CD4-positive, alpha-beta T cell treated with Interleukin-17A for 1 hour (primary cell): ENCODE results near the gene DIPK2A.

Source experiments
- DNase-seq: peaks from one replicate; pipeline ENCODE4 v3.0.0-alpha.2; 2020

The DIPK2A gene, protein sequence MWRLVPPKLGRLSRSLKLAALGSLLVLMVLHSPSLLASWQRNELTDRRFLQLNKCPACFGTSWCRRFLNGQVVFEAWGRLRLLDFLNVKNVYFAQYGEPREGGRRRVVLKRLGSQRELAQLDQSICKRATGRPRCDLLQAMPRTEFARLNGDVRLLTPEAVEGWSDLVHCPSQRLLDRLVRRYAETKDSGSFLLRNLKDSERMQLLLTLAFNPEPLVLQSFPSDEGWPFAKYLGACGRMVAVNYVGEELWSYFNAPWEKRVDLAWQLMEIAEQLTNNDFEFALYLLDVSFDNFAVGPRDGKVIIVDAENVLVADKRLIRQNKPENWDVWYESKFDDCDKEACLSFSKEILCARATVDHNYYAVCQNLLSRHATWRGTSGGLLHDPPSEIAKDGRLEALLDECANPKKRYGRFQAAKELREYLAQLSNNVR

DNA sequence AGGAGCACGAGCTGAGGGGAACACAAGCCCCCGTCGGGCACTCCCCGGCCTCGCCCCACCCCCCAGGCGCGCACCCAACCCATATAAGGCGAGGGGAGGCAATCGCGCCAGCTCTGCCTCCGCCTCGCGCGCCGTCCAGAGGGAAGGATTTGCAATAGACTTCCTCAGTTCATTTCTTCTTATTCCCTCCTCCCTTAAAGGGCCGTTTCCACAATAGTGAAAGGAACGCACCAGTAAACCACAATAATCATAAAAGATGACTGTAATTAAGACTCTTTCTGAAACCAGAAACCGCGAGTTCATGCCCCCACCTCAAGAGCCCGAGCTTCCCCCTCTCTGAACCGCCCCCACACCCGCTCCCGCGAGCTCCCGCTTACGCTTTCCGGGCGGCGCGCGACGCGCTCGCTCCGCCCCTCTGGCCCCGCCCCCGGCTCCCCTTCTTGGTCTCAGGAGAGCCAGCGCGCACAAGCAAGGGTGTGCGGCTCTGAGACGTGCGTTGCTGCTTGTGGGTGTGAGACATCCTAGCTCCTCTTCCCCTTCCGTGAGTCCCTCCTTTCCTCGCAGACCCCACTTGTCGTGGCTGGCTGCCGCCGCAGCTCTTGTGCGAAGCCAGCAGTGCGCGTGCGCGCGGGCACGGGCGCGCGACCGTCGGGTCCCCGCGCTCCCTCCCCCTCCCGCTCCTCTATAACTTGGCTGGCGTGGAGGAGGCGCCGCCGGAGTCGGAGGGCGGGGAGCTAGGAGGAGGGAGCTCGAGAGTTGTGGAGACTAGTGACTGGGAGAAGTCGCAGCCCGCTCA is at the start of gene DIPK2A:
TSS of gene DIPK2A (plus strand) at position 465 of the 796 bp plus-strand sequence. CDS start 510 bp downstream, outside the sequence.
- peak; percentile 93 for DNase-seq

- no peak for DNase-seq
Measured at GRCh38 chr3:143924522-143925285, 46.9 kb upstream of the DIPK2A start.

DNA sequence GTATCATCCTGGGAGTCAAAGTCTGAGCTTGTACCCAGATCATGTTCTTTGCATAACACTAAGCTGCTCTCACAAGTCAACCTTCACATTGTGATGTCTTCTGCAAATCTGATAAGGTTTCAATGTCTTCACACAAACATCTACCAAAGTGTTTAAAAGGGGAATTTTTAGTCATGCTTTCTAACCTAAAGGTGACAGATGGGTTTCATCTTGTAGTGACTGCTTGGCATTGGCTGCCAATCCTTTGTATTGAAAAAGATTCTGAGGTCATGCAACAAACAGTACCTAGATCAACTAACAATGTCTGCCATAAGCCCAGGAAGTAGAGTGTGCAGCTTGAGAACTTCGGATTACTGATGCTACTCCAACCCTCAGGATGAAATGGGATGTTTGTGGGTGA is 43.6 kb upstream of the DIPK2A start:
- DNase-seq, result no peak

GRCh38 chr3:143928541-143929255 is 42.9 kb upstream of the DIPK2A start:
- DNase-seq, result no peak

GRCh38 chr3:143934791-143935190 is 36.8 kb upstream of the DIPK2A start:
- DNase-seq, result no peak

GRCh38 chr3:143935678-143936077 is 35.9 kb upstream of the DIPK2A start:
- no peak for DNase-seq

- DNase-seq, result no peak
Measured at GRCh38 chr3:143950810-143951209, 20.8 kb upstream of the DIPK2A start.

DNA sequence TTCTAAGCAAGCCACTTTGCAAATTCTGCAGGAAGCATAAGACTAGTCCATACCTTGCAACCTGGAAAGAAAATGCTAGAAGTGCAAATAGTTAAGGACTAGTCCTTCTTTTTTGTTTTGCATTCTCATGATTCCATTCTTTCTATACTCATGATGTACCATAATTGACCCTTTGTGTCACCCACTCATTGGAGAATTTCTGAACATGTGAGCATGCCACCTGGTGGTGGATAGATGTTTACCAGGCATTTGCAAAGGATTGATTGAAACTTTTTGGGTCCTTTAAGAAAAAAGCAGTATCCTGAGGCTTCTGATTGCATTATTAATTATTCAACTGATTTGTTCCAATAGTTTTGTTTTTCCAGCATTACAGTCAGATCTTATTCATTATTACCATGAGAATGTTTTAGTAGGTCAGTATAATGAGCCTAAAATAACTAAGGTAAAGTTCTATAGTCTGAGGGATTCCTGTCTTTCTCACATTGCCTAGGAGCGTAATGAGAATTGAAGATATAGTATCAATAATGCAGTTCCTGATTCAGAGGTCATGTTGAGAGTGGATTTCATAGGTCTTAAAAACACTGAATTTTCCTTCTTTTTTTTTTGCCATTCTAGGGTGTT is 20.2 kb upstream of the DIPK2A start:
- DNase-seq, result peak; percentile 53

DNA sequence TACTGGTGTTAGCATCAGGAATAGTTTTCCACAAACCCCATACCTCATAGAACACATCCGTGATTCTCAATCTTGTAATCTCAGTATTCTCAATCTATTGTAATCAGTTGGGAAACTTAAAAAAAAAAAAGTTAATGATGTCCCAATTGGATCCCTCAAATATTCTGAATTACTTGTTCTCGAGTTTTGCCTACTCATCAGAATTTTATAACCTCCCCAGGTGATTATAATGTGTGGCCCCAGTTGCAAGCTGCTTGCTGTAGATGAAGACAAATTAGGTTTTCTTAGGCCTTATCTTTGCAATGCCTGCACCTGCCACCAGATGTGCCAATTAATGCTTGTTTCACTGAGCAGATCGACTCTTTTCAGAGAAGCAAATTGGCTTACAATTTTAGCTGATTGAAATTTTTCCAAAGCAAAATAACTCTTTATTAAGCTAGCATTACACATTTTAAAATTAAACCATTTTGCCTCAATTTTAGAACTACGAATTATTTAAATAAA is 19.0 kb upstream of the DIPK2A start:
- DNase-seq, result no peak

DNA sequence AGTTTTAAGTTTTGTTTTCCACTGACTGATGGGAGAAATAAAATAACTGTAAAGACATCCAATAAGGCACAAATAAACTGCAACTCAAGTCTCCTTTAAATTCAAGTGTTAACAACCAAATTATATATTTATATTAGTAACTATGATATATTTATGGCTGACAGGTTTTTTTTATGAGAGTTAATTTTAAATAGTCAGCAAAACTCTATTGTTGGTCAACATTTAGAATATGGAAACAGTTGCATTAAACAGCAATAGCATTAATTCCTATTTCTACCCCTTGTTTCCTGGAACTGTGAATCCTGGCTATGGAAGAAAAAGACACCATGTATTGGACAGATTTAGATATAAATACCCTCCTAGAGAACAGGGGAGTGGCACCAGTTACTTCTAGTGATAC is 16.5 kb upstream of the DIPK2A start:
- no peak for DNase-seq

- DNase-seq, result no peak
Measured at GRCh38 chr3:143956838-143957237, 14.8 kb upstream of the DIPK2A start.

DNA sequence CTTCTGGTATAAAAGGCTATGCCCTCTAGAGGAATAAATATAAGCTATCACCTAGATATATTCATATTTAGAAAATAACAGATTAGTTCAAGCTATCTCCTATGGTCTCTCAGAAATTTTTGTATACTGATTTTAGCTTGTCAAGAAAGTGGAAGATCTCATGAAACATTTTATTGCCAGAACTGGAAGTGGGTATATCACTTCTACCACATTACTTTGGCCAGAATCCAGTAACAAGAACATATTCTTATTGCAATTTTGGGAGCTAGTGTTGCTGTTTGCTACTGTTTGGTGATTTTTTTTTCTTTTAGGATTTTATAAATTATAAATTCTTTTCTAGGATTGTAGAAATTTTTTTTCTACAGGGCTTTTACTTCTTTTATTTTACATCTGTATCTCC is 14.2 kb upstream of the DIPK2A start:
- DNase-seq, result no peak

- no peak for DNase-seq
Measured at GRCh38 chr3:143958966-143959365, 12.7 kb upstream of the DIPK2A start.

GRCh38 chr3:143961342-143961741 is 10.3 kb upstream of the DIPK2A start:
- no peak for DNase-seq

- no peak for DNase-seq
Measured at GRCh38 chr3:143963946-143964345, 7.7 kb upstream of the DIPK2A start.

GRCh38 chr3:143970773-143971358 is 757 bp upstream of the DIPK2A start:
- DNase-seq, result peak; percentile 43

DNA sequence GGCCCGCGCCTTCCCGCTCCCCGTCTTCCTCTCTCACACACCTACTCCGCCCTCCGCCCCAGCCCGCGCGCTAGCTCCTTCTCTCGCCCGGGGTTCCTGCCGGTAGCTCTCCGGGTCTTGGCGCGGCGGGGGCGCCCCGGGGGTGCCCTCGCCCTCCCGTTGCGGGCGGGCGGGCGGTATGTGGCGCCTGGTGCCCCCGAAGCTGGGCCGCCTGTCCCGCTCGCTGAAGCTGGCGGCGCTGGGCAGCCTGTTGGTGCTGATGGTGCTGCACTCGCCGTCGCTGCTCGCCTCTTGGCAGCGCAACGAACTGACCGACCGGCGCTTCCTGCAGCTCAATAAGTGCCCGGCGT is 507 bp downstream of the DIPK2A start:
- DNase-seq, result no peak

DNA sequence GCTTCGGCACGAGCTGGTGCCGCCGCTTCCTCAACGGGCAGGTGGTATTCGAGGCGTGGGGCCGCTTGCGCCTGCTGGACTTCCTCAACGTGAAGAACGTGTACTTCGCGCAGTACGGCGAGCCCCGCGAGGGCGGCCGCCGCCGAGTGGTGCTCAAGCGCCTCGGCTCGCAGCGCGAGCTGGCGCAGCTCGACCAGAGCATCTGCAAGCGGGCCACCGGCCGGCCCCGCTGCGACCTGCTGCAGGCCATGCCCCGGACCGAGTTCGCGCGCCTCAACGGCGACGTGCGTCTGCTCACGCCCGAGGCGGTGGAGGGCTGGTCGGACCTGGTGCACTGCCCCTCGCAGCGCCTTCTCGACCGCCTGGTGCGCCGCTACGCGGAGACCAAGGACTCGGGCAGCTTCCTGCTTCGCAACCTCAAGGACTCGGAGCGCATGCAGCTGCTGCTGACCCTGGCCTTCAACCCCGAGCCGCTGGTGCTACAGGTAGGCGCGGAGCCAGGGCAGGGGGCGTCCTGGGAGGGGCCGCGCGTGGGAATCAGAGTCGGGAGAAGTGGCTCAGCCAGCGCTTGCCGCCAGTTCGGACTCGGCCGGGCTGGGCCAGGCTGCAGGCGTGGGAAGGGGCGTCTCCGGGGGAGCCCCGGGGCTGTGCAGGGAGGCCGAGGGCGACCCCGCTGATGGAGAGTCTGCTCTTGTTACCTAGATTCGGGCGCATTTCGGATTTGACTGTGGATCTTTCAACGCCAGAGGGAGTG is 1.1 kb downstream of the DIPK2A start:
- peak; percentile 41 for DNase-seq

GRCh38 chr3:143973259-143974021 is 1.8 kb downstream of the DIPK2A start:
- DNase-seq, result peak; percentile 84
